Activated gamma-delta T cell treated with anti-CD3 and anti-CD28 coated beads, Interleukin-2, amount 50 U/mL, for 16 hours (primary cell): ENCODE results near the gene RPS27.

ENCODE experiments used
- DNase-seq: peaks from one replicate; pipeline ENCODE4 v3.0.0-alpha.2; 2020; ENCODE audit warnings: low read depth

The RPS27 gene

DNA sequence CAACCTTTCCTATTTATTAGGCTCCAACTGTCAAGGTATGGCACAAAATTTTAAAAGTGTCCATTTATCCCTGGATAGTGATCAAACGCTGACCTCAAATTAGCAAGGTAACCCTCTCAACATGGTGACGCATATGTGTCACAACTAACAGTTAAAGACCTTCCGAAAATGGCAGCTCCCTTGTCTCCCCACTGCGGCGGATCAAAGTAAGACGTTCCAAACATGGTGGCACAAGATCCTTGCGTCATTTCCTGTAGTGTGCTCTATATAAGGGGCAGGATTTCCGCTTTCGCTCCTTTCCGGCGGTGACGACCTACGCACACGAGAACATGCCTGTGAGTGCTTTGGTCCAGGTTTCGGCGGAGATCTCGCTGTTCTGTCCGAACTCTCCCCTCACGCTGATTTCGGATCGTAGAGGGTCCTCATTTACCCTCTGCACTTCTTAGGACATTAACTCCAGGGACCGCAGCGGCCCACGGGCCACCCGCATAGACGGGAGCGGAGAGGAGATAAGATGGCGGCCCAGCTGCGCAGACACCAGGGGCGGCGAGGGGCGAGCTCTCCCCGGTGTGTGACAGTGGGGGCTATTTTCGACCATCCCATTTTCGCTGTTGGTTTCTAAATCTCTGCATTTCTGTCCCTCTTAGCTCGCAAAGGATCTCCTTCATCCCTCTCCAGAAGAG, at the start of gene RPS27:
RPS27 (plus strand) TSS at position 295 of the 683 bp plus-strand sequence; CDS start at position 330, 35 bp downstream.
- peak; percentile 79 for DNase-seq

GRCh38 chr1:153941826-153942725, 48.5 kb upstream of the RPS27 start:
- DNase-seq, result no peak

GRCh38 chr1:153942766-153943549, 47.6 kb upstream of the RPS27 start:
- no peak for DNase-seq

DNA sequence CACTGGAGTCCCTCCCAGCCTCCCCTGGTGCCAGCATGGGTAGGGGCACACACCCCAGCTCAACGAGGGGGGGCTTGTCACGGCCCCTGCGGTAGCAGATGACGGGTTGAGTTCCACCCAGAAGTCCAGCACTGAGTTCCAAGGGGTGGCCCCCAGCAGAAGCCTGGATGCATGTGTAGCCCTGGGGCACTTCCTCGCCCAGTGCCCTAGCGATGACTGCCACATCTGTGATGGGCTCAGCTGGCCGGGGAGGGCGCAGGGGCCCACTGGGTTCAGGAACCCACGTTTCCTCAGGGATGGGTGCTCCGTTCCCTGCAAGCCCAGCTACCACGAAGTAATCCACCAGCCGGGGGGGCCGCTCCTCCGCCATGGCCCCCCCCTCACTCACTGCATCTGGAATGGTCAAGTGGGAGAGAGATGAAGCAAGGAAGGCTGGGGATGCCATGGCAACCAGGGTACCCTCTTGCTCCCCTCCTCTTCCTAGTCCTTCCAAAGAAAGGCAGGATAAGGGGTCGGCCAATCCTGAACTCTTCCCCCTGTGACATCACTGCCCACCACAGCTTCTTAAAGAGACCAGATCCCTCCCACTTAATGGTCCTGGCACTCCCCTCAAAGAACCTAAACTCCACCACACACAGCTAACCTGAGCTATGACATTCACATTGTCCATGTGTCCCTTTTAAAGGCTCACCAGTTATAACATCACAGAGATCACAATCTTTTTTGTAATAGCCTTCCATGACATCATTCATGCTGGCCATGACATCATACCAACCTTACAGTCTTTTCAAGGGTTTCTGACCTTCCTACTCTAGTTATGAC, 46.3 kb upstream of the RPS27 start:
- DNase-seq, result no peak

DNA sequence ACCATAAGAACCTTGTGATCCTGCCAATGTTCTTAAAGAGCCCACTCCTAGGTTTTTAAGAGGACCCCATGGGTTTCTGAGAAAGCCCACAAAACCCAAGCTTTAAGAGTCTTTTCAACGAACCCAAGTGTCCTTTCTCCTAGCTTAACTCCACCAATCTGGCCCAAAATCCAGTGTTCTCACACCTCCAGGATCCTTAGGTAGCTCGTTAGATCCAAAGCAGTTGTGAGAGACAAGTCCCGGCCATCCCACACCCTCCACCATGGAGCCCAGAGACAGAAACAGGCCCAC, 45.8 kb upstream of the RPS27 start:
- DNase-seq, result no peak

DNA sequence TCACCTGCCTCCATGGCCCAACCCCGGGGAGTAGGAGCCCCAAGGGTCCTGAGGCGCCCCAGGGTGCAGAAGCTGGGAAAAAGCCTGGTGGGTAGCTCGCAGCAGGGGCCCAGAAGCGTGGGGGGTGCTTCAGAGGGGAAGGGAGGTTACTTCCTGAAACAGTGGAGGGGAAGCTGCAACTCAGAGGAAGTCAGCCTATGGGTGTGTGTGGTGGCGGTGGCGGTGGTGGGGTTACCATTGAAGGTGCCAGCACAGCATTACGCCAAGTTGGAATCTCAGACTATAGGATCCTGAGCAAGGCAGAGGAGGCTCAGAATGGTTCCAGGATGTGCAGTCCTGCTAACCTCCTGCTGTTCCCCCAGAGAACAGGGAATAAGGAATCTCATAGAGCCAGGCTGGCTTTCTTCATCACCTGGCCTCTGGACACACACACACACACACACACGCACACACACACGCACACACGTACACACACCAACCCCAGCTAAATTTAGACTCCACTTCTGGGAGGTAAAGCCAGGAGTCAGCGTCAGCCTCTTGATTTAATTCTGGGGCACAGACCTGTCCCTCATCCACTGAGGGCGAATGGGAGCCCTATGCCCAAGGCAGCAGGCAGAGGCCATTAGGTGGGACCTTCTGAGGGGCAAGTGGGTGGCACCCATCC, 45.3 kb upstream of the RPS27 start:
- peak; percentile 72 for DNase-seq

- DNase-seq, result peak; percentile 46
These were observed 44.6 kb upstream of the RPS27 start for GRCh38 chr1:153945795-153946621.

DNA sequence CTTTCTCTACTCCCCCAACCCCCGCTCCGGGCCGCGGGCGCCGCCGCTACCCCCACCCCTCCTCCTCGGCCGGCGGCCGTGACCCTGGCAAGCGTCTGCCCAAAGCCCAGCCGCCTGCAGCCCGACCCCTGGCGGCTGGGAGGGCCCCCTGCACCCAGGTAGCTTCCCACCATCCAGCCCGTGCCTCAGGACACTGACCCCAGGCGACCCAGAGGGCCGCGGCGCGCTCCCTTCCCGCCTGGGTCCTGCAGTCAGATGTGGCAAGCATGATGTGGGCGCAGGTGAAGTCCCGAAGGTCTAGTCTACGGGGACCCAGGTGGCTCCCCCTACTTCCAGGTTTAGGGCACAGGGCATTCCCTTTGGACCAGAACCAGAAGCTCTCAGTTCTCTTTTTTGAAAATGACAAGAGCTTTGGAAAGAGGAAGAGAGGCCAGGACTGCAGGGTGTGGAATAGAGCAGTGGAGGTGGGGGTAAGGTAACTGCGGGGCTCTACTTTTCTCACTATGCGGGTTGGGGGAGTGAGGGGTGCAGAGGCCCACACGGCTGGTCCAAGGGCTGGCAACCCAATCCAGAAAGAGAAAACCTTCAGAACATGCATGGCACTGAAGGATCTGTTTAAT, 43.8 kb upstream of the RPS27 start, which contains the start of gene DENND4B:
DENND4B (minus strand) TSS at position 97 of the 620 bp plus-strand sequence. CDS start 2,344 bp downstream, outside the sequence.
- peak; percentile 67 for DNase-seq

- DNase-seq, result no peak
These were observed 39.4 kb upstream of the RPS27 start for GRCh38 chr1:153951183-153951582.

DNA sequence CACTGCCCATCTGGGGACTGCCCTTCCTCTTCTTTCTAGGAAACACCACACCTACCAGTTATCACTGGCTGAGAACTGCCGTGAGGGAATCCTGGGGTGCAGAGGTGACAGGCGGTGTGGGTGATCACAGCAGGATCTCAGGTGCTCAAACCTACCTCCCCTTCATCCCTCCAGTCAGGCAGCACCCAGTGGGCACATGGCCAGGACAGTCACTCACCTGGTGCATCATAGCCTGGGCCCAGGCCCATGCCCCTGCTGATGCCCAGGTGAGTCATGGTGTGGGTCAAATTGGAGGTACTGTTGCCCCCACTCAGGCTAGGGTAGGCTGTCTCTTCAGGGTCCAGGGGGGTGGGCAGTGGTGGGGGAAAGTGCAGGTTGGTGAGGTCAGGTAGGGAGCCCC, 38.8 kb upstream of the RPS27 start:
- no peak for DNase-seq

DNA sequence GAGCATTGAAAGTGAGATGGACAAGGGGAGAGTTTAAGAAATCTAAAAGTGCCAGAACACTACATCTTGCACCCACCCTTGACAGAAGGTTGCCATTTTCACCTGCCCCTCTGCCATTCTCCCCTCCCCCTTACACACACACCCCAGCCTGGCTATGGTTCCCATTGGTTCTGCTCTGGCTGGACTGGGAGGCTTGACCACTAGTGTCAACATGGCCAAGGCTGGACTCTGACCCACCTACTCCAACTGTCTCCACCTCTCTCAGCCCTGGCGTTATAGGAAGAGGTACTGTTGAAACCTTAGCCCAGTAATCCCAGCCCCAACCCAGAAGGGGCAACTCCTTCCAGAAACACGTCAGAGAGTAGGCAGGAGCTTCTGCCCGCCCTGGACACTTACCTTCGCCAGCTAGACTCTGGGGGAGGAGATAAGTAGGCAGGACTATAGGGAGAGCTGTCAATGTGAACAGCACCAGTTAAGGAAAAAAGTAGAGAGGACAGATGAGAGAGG, 36.6 kb upstream of the RPS27 start:
- DNase-seq, result no peak

GRCh38 chr1:153954826-153955225, 35.7 kb upstream of the RPS27 start:
- DNase-seq, result no peak

- DNase-seq, result no peak
These were observed 33.4 kb upstream of the RPS27 start for GRCh38 chr1:153956997-153957715.

DNA sequence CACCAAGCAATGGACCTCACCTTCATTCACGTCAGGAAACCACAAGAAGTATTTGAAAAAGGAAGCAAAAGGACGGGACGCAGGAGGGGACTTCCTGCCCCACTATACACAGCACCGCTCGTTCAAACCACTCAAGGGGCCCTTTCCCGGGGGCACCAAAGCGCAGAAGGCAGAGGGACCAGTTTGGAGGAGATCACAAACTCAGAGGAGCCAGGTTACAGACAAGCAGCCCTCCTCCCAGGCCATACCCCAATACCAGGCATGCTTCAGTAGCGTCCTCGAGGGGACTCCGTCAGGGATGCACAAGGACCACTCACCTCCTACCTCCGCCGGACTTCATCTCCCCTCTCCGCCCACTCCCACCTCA, 32.8 kb upstream of the RPS27 start:
- peak; percentile 11 for DNase-seq

DNA sequence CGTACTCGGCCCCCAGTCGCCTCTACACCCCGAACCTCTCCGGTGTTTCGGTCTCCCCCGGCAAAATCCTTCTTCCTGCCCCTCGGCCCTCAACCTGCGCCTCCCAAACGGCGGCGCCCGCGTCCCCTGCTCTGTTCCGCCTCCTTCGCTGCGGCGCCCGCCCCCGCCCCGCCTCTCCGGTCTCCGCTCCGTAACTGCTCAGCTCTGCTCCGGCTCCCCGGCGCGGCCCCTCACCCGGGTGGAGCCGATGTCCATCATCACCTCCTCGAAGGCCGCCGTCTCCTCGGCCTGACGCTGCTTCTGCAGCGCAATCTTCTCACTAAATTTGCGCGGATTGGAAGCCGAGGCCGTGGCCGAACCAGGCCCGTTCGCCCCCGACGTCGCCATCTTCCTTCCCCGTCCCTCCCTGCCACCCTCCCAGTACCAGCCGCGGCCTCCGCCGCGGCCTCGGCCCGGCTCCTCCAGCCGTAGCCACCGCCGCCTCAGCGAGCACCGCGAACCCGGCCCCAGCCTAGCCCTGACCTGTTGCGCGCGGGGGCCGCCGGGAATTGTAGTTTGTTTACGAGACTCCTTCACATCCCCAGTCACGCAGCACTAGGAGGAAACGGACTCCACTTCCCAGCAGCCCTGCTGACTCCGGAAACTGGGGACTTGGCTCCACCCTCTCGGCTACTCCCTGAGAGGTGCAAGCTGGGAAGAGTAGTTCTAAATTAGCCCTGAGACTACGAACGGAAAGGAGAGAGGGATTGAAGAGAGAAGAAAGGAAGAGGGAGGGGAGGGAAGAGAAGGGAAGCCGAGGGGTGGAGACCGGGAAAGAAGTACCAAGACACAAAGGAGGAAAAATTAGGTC, 32.2 kb upstream of the RPS27 start, which contains the start of gene CRTC2:
CRTC2 (minus strand) TSS at position 502 of the 850 bp plus-strand sequence; CDS start at position 387, 115 bp downstream.
- peak; percentile 94 for DNase-seq

DNA sequence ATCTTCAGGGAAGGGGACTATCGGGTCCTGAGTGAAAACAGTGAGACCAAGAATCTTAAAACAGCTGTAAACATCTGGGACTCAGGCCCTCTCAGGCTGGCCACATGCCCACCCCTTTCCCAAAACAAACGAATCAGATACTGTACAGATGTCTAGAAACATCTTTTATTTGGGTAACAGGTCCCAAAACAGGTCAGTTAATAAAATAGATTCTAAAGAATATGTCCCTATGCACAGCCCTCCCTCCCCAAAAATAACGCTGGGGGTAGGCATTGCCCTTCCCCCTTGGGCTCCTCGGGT, 31.7 kb upstream of the RPS27 start:
- no peak for DNase-seq

- no peak for DNase-seq
These were observed 31.1 kb upstream of the RPS27 start for GRCh38 chr1:153959454-153959853.

DNA sequence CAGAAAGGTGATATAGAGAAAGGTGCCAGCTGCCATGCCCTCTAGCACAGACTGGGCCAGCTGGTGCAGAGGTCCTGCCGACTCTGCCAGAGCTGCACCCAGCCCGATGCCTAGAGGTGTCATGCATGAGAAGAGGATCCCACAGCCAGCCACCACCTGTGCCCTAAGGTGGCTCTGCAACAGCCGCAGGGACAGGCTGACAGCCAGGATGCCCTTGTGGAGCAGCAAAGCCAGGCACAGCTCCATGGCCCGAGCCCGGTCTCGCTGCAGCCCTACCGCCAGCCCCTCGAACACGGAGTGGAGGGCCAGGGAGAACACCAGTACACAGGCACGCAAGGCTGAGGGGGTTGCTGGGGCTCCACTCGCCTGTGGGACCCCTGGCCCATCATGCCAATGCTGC, 30.4 kb upstream of the RPS27 start:
- DNase-seq, result no peak
